ENCODE results near the gene PMP22.
"Not testable (repeated sequence)": the region's sequence is repeated elsewhere in the genome, so short reads cannot be mapped to it uniquely, and the experiment has no call there.

The PMP22 gene

GRCh38 chr17:15200574-15200973, 64.6 kb downstream of the PMP22 start:
- DNase-seq, result not testable (repeated sequence)

- no peak for DNase-seq
These were observed 67.9 kb downstream of the PMP22 start for GRCh38 chr17:15197229-15197628.

GRCh38 chr17:15194859-15195277, 70.3 kb downstream of the PMP22 start:
- no peak for DNase-seq

DNA sequence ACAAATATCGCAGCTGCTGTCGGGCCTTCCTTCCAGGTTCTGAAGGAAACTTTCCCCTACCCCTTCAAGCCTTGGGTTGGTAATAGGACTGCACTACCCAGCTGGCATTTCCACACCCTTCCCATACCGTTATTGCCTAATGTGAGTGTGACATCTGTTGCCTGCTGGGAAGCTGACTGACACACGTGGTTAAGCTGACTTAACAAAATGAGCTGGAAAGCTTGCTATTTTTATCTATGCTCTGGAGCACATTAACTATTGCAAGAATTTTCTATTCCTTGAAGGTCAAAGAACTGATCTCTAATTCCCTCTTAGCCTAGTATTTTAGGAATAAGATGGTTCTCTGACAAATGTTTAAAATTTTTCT, 79.5 kb downstream of the PMP22 start:
- no peak for DNase-seq

DNA sequence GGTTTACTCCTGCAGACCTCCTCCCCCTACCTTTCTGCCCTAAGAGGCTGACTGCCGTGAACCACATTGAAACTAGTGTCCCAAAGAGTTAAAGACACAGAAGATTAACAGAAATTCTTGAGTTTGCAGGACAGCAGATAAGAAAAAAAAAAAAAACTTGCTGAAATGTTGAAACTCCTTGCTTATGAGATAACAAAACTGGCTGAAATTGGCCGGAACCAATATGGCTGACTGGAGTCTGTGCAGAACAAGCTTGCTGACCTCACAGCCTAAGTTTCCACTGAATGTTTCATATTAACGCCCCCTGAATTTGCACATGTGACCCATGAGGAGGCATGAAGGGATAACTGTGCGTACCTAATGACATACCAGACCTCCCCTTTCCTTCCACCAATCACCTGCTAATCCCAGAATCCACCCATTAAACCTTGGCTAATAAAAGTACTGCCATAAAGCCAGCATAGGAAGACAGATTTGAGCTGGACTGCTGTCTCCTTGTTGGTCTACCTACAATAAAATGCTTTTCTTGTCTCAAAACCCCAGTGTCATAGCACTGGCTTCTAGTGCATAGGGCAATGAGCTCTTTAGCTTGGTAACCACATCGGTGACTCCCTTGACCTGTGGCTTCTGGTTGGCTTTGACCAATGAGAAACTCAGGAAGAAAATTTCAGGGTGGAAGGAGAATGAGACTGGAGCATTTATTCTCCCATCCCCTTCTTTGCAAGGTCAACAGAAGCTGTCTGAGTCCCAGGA, 80.1 kb downstream of the PMP22 start:
- no peak for DNase-seq

GRCh38 chr17:15181816-15182215, 83.3 kb downstream of the PMP22 start:
- DNase-seq, result no peak

DNA sequence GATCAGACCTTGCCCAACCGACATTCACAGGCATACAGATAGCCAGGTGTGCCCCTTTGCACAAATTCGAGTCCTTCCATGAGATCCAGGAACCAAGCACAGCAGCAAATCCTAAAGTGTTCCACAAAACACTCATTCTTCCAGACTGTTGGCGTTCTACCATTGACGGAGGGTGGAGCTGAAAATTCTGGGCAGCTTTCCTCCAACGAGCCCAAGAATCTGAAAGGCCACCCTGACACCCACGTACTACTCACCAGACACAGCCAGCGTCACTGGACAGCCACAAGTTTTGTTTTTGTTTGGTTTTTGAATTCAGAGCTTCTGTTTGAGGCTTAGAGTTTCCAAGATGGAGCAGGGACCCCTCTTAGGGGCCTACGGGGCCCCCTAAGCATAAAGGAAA, 83.8 kb downstream of the PMP22 start:
- no peak for DNase-seq

- no peak for DNase-seq
These were observed 85.0 kb downstream of the PMP22 start for GRCh38 chr17:15180121-15180561.

Measured in activated CD4-positive, alpha-beta T cell treated with anti-CD3 and anti-CD28 coated beads for 48 hours (primary cell).